Hair follicle dermal papilla cell (primary cell): ENCODE results near the gene TFEB. TPM values are rescaled to one million over a fixed set of nuclear protein-coding genes. Genes with fewer than 3 reads are reported as not detected.

Experiments
- small RNA-seq: library from RNA; depleted of rRNA; stranded (forward); fragments of <200 nt; gene quantifications from one replicate; pipeline ENCODE3, GENCODE V24; 2012
- total RNA-seq: library from RNA; depleted of rRNA; stranded (reverse); fragments of >200 nt; gene quantifications from 2 replicates; pipeline ENCODE4 v1.2.3, GENCODE V29; 2012

Gene TFEB
- total RNA-seq: 8.1 and 9.2 TPM in 2 replicates

DNA sequence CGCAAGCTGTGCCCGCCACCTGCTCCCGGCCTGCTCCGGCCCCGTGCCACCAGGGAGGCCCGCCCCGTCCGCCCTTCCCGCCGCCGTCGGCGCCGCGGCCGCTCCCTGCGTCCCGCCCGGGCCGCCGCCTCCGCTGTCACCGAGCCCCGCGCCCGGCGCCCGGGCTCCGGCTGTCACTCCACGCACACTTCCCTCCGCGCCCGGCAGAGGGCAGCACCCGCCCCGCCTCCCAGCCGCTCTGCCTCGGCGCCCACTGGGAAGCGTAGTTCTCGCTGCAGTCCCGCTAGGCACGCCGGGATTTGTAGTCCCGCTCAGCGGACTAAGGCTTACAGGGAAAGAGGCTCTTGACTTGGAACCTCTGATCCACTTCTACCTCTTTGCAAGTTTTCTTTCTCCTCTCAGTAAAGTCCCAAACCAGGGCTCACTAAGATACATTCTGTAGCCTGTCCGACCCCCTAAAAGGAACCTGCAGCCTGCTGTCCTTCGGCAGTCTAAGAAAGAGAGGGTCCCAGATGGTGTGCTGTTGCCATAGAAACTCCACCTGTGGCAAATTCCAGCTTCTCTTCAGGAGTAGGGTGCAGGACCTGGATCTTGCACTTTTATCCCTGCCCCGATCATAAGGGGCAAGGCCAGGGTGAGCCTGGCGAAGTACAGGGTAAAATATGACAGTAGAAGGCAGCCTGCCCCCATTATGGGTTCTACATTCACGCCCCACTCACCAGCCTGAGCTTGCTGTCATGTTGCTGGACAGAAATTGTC, at the start of gene TFEB:
TFEB (minus strand) TSS at position 182 of the 759 bp plus-strand sequence. CDS start 44,395 bp downstream, outside the sequence.

DNA sequence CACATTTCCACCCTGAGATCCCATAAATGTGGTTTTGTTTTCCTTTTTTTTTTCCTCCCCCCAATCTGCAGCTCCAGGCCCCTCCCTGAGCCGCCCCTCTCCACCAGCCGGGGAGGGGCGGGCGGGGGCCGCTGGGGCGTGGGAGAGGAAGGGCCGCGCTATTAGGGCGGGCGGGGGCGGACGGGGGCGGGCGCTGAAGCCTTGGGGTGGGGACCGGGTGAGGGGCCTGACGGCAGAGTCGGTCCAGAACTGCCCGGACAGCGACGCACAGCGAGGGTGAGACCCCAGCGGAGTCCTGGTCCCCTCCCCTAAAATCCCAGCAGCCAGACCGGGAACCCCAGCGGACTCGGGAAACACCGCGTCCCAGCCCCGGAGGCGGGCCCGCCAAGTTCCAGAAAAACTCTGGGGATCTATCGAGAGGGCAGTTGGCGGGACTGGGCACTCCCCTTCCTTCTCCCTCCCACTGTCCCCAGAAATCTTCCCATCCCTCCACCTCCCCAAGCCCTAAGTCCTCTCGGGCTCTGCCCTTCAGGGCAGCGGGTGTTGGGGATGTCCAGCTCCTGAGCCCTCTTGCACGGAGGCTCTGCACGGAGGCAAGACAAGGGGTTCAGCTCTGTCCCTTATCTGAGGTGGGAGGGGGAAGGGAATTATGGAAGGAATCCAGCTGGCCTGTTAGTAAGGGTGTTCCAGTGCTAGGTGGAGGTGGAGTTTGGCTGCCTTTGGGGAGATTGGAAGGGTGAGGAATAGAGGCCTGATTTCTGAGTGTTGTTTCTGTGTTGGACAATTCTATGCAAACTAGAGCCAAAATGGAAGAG, 45.4 kb upstream of the TFEB start, which contains the start of gene PRICKLE4:
PRICKLE4 (plus strand) TSS at position 232 of the 815 bp plus-strand sequence. CDS start 2,692 bp downstream, outside the sequence.

DNA sequence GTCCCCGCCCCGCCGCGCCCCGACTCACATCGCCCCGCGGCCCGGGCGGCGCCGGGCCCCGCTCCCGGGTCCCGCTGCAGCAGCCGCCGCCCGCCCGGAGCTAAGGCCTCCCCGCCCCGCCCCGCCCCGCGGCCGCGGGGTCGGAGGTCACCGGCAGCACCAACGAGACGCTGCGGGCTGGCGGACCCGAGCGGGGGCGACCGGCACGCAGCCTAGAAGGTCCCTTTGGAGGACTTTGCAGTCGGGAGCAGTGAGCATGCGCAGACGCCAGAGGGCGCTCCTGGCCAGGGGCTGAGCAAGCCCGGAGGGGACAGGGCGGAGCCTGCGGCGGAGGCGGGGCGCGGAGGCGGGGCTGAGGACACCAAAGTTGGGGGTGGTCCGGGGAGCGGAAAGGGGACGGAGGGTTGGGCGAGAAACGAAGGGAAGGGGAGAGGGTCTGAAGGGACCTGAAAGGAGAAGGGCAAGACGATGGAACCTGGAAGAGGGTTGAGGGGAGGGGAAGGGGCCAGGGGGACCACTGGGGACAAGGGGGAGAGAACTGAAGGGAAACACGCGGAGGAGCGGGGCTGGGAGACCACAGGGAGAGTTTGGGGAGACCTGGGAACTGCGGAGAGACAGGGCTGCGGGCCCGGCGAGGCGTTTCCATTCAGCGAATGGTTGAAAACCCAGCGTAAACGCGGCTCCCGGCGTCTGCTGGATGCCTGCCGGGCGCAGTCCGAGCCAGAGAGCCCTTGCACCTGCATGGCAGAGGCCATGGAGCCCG, 44.6 kb upstream of the TFEB start, which contains the start of gene FRS3:
FRS3 (minus strand) TSS at position 113 of the 763 bp plus-strand sequence. CDS start 2,913 bp downstream, outside the sequence.

DNA sequence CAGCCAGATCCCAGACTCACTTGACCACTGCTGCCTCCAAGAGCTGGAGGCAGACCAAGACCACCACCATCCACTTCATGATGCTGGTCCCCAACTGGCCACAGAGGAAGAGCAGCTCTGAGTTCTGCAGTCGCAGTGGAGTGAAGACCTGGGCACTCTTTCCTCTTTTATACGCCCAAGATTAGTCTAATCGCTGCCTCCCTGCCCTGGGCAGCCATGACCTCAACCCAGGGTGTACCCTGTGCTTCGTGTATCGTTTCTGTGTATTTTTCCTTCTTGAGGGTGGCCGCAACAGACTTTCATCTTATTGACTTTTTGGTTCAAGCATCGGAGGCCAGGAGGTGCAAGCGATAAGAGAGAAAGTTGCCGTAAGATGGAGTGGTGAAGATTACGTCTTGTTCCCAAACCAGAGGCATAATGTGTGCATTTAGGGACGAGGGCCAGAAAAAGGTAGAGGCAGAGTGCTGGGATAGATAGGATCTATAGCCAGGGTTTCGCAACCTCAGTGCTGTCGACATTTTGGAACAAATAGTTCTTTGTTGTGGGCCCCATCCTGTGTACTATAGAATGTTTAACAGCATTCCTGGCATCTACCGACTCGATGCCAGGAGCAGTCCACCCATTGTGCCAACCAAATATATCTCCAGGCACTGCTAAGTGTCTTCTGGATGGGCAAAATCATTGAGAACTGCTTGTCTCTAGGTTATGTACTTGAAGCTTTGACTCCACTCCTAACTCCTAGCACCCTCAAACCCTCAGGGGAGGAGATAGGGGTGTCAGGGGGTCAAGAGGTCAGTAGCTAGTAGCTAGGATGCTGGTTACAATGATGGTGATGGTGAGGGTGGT, 12.1 kb upstream of the TFEB start, which contains the start of gene PGC:
PGC (minus strand) TSS at position 142 of the 846 bp plus-strand sequence; CDS start at position 79, 63 bp downstream.

DNA sequence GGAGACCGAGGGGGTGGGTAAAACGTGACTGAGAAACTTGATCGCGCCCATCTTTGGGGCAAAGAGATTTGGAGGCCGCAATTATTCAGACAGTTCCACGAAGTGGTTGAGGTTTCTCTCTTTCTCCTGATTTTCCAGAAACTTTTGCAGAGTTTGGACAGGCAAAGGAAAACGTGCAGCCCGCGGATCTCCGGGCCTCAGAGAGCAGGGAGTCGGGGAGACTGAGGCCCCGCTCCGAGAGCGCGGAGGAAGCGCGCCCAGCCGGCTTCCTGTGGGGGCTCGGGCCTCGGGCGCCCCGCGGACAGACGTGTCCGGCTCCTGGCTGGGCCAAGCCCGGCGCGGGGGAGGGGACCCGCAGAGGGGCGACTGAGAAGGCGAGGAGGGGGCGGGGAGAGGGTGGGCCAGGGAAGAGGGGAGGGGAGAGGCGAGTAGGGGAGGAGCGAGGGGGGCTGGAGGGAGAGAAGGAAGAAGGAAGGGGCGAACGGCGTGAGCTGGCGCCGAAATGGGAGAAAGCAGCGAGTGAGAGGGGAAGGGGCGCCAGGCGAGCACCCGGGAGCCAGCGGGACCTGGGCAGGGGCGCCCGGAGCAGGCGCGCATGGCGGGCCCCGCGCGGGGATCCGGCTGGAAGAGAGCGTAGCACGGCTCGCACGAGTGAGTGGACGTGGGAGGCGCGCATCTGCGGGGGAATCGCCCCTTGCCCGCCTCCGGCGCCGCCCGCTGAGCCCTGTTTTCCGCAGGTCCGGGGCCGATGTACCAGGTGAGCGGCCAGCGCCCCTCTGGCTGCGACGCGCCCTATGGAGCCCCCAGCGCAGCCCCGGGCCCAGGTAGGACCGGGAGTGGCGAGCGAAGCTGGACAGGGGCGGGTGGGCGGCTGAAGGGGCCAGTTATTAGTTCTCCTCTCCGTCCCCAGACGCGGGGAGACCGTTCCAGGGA, 97.1 kb downstream of the TFEB start, which contains the start of gene MDFI:
MDFI (plus strand) TSS at position 467 of the 933 bp plus-strand sequence; CDS start at position 749, 282 bp downstream.

Small RNAs within 50 kb of the gene (small RNA-seq; reads per million reads assigned to genes)
- not detected for gene AL365205.3

Other genes with a start within 250 kb of the TFEB start
- gene FOXP4, start 189.2 kb downstream of the TFEB start, total RNA-seq: 1.7 and 2.8 TPM in 2 replicates
- 0.49 TPM in 1 of 2 replicates, not detected in the other for gene MDFI, start 97.1 kb downstream of the TFEB start, total RNA-seq
- not detected in 2 replicates for gene PGC, start 11.8 kb upstream of the TFEB start, total RNA-seq
- gene FRS3, start 44.3 kb upstream of the TFEB start, total RNA-seq: 1.5 and 2.8 TPM in 2 replicates
- gene PRICKLE4, start 45.2 kb upstream of the TFEB start, total RNA-seq: not detected in 2 replicates
- 37.8 and 60.1 TPM in 2 replicates for gene TOMM6, start 52.1 kb upstream of the TFEB start, total RNA-seq
- 2.8 and 3.7 TPM in 2 replicates for gene USP49, start 159.8 kb upstream of the TFEB start, total RNA-seq
- 34.7 and 39.1 TPM in 2 replicates for gene MED20, start 185.5 kb upstream of the TFEB start, total RNA-seq
- 10.1 and 17.0 TPM in 2 replicates for gene BYSL, start 185.9 kb upstream of the TFEB start, total RNA-seq
- 26.7 and 27.3 TPM in 2 replicates for gene CCND3, start 206.2 kb upstream of the TFEB start, total RNA-seq